Measurements from ENCODE around the gene SMC4.

Gene SMC4

GRCh38 chr3:160455846-160456245, 56.4 kb downstream of the SMC4 start:
- Histone ChIP-seq H3K9ac (ENCODE audit: insufficient read length) (no peak overlapping the region), H3K9me3 (ENCODE audit: low read depth, low read length) (no peaks in the 10 kb centered on the region), H3K4me3 (no peak overlapping the region), H3K36me3 (ENCODE audit: insufficient read depth, low read length) (no peaks in the 10 kb centered on the region), H3K27ac (no peak overlapping the region)
- no peak for DNase-seq (ENCODE audit: low read depth, low spot score)
- no peak for TF ChIP-seq FOXP2 (optimal IDR thresholded peaks at IDR 0.05; ENCODE audit: control extremely low read depth, extremely low read length, insufficient read depth)
- no peak for TF ChIP-seq POLR2AphosphoS5 (IDR thresholded peaks at IDR 0.05; ENCODE audit: borderline replicate concordance, low read depth, low read length)
- TF ChIP-seq EZH2 (IDR thresholded peaks at IDR 0.05), result no peak

GRCh38 chr3:160458151-160458550, 58.7 kb downstream of the SMC4 start:
- Histone ChIP-seq H3K36me3 (ENCODE audit: insufficient read depth, low read length) (no peaks in the 10 kb centered on the region), H3K9me3 (ENCODE audit: low read depth, low read length) (no peaks in the 10 kb centered on the region), H3K9ac (ENCODE audit: insufficient read length) (no peak overlapping the region), H3K4me3 (no peak overlapping the region), H3K27ac (no peak overlapping the region)
- no peak for DNase-seq (ENCODE audit: low read depth, low spot score)
- no peak for TF ChIP-seq EZH2 (IDR thresholded peaks at IDR 0.05)
- TF ChIP-seq FOXP2 (optimal IDR thresholded peaks at IDR 0.05; ENCODE audit: control extremely low read depth, extremely low read length, insufficient read depth), result no peak
- no peak for TF ChIP-seq POLR2AphosphoS5 (IDR thresholded peaks at IDR 0.05; ENCODE audit: borderline replicate concordance, low read depth, low read length)

GRCh38 chr3:160459450-160459970, 60.1 kb downstream of the SMC4 start:
- H3K9ac ChIP-seq (ENCODE audit: insufficient read length), result no peak overlapping the region
- H3K27ac ChIP-seq, result no peak overlapping the region
- no peaks in the 10 kb centered on the region for H3K9me3 ChIP-seq (ENCODE audit: low read depth, low read length)
- H3K4me3 ChIP-seq, result no peak overlapping the region
- no peak for DNase-seq (ENCODE audit: low read depth, low spot score)
- TF ChIP-seq POLR2AphosphoS5 (IDR thresholded peaks at IDR 0.05; ENCODE audit: borderline replicate concordance, low read depth, low read length) (no peak), EZH2 (IDR thresholded peaks at IDR 0.05) (no peak), FOXP2 (optimal IDR thresholded peaks at IDR 0.05; ENCODE audit: control extremely low read depth, extremely low read length, insufficient read depth) (no peak)
- no peaks in the 10 kb centered on the region for H3K36me3 ChIP-seq (ENCODE audit: insufficient read depth, low read length)

- Histone ChIP-seq H3K9ac (ENCODE audit: insufficient read length) (no peak overlapping the region), H3K27ac (no peak overlapping the region), H3K9me3 (ENCODE audit: low read depth, low read length) (no peaks in the 10 kb centered on the region), H3K4me3 (no peak overlapping the region), H3K36me3 (ENCODE audit: insufficient read depth, low read length) (no peaks in the 10 kb centered on the region)
- no peak for DNase-seq (ENCODE audit: low read depth, low spot score)
- no peak for TF ChIP-seq FOXP2 (optimal IDR thresholded peaks at IDR 0.05; ENCODE audit: control extremely low read depth, extremely low read length, insufficient read depth)
- no peak for TF ChIP-seq POLR2AphosphoS5 (IDR thresholded peaks at IDR 0.05; ENCODE audit: borderline replicate concordance, low read depth, low read length)
- no peak for TF ChIP-seq EZH2 (IDR thresholded peaks at IDR 0.05)
Observed at GRCh38 chr3:160460033-160460432, 60.6 kb downstream of the SMC4 start.

GRCh38 chr3:160464321-160464720, 64.9 kb downstream of the SMC4 start:
- H3K27ac ChIP-seq, result no peak overlapping the region
- H3K4me3 ChIP-seq, result no peak overlapping the region
- DNase-seq (ENCODE audit: low read depth, low spot score), result no peak
- H3K36me3 ChIP-seq (ENCODE audit: insufficient read depth, low read length), result no peaks in the 10 kb centered on the region
- H3K9me3 ChIP-seq (ENCODE audit: low read depth, low read length), result no peaks in the 10 kb centered on the region
- no peak for TF ChIP-seq EZH2 (IDR thresholded peaks at IDR 0.05)
- TF ChIP-seq POLR2AphosphoS5 (IDR thresholded peaks at IDR 0.05; ENCODE audit: borderline replicate concordance, low read depth, low read length), result no peak
- H3K9ac ChIP-seq (ENCODE audit: insufficient read length), result no peak overlapping the region

GRCh38 chr3:160464971-160465370, 65.5 kb downstream of the SMC4 start:
- no peak overlapping the region for H3K9ac ChIP-seq (ENCODE audit: insufficient read length)
- H3K9me3 ChIP-seq (ENCODE audit: low read depth, low read length), result no peaks in the 10 kb centered on the region
- H3K27ac ChIP-seq, result no peak overlapping the region
- DNase-seq (ENCODE audit: low read depth, low spot score), result no peak
- no peak for TF ChIP-seq EZH2 (IDR thresholded peaks at IDR 0.05)
- TF ChIP-seq FOXP2 (optimal IDR thresholded peaks at IDR 0.05; ENCODE audit: control extremely low read depth, extremely low read length, insufficient read depth), result no peak
- no peak for TF ChIP-seq POLR2AphosphoS5 (IDR thresholded peaks at IDR 0.05; ENCODE audit: borderline replicate concordance, low read depth, low read length)
- no peak overlapping the region for H3K4me3 ChIP-seq
- no peaks in the 10 kb centered on the region for H3K36me3 ChIP-seq (ENCODE audit: insufficient read depth, low read length)

GRCh38 chr3:160470181-160470580, 70.7 kb downstream of the SMC4 start:
- no peak for TF ChIP-seq POLR2AphosphoS5 (IDR thresholded peaks at IDR 0.05; ENCODE audit: borderline replicate concordance, low read depth, low read length)
- no peak for TF ChIP-seq FOXP2 (optimal IDR thresholded peaks at IDR 0.05; ENCODE audit: control extremely low read depth, extremely low read length, insufficient read depth)
- TF ChIP-seq EZH2 (IDR thresholded peaks at IDR 0.05), result no peak
- H3K9me3 ChIP-seq (ENCODE audit: low read depth, low read length), result no peaks in the 10 kb centered on the region
- H3K9ac ChIP-seq (ENCODE audit: insufficient read length), result no peak overlapping the region
- no peak overlapping the region for H3K27ac ChIP-seq
- no peak for DNase-seq (ENCODE audit: low read depth, low spot score)
- no peaks in the 10 kb centered on the region for H3K36me3 ChIP-seq (ENCODE audit: insufficient read depth, low read length)
- H3K4me3 ChIP-seq, result no peak overlapping the region

GRCh38 chr3:160471892-160472291, 72.4 kb downstream of the SMC4 start:
- no peak for DNase-seq (ENCODE audit: low read depth, low spot score)
- Histone ChIP-seq H3K27ac (no peak overlapping the region), H3K9ac (ENCODE audit: insufficient read length) (no peak overlapping the region), H3K36me3 (ENCODE audit: insufficient read depth, low read length) (no peaks in the 10 kb centered on the region), H3K4me3 (no peak overlapping the region), H3K9me3 (ENCODE audit: low read depth, low read length) (no peaks in the 10 kb centered on the region)
- TF ChIP-seq FOXP2 (optimal IDR thresholded peaks at IDR 0.05; ENCODE audit: control extremely low read depth, extremely low read length, insufficient read depth), result no peak
- TF ChIP-seq POLR2AphosphoS5 (IDR thresholded peaks at IDR 0.05; ENCODE audit: borderline replicate concordance, low read depth, low read length), result no peak
- TF ChIP-seq EZH2 (IDR thresholded peaks at IDR 0.05), result no peak

- Histone ChIP-seq H3K27ac (no peak overlapping the region), H3K9ac (ENCODE audit: insufficient read length) (no peak overlapping the region), H3K4me3 (no peak overlapping the region), H3K9me3 (ENCODE audit: low read depth, low read length) (no peaks in the 10 kb centered on the region), H3K36me3 (ENCODE audit: insufficient read depth, low read length) (no peaks in the 10 kb centered on the region)
- DNase-seq (ENCODE audit: low read depth, low spot score), result no peak
- TF ChIP-seq FOXP2 (optimal IDR thresholded peaks at IDR 0.05; ENCODE audit: control extremely low read depth, extremely low read length, insufficient read depth) (no peak), POLR2AphosphoS5 (IDR thresholded peaks at IDR 0.05; ENCODE audit: borderline replicate concordance, low read depth, low read length) (no peak)
Observed at GRCh38 chr3:160472344-160472743, 72.9 kb downstream of the SMC4 start.
